IMR-90 (cell line): ENCODE measurements around the gene AHR. TPM values are rescaled to one million over a fixed set of nuclear protein-coding genes. Genes with fewer than 3 reads are reported as not detected.

Experiments
- ATAC-seq: fragments of 200-7000 bp; cut with Tn5 transposase; 2 replicates; pipeline ENCODE4 v1.9.1; 2020; ENCODE audit warnings: low read depth, mild to moderate bottlenecking, moderate library complexity
- BruUV-seq: library from RNA; stranded (reverse); fragments of 400-500 nt; replicated peaks from 2 replicates; lab custom pipeline; 2021; lab: Mats Ljungman, UMichigan
- CTCF ChIA-PET: fragments of 300-600 bp; formaldehyde crosslinking; extraction: SDS; loops from one replicate; lab custom pipeline; 2021; ENCODE audit warnings: antibody characterized with exemption; lab: Yijun Ruan, JAX
- POLR2A ChIA-PET: fragments of 300-600 bp; sonication (Branson Sonifier 250); formaldehyde crosslinking; loops from one replicate; lab custom pipeline; 2022; ENCODE audit warnings: antibody characterized with exemption; ENCODE audit not compliant: unreplicated experiment; lab: Charles Lee
- DNase-seq: peaks from one replicate; pipeline ENCODE4 v3.0.0; 2013
- H2AFZ ChIP-seq: replicated peaks from 2 replicates; pipeline ENCODE3; 2013; ENCODE audit warnings: low read length, mild to moderate bottlenecking; ENCODE audit not compliant: poor library complexity
- H2AK5ac ChIP-seq: 2 replicates; pipeline ENCODE4 v1.6.1; 2013; ENCODE audit warnings: low read depth, low read length, inconsistent platforms
- H2AK9ac ChIP-seq: replicated peaks from 2 replicates; pipeline ENCODE3; 2013; ENCODE audit warnings: mild to moderate bottlenecking, low read depth, low read length, moderate library complexity; ENCODE audit not compliant: poor library complexity
- H2BK120ac ChIP-seq: 2 replicates; pipeline ENCODE4 v1.6.1; 2013; ENCODE audit warnings: low read depth, low read length, inconsistent platforms
- H2BK15ac ChIP-seq: 3 replicates; pipeline ENCODE4 v1.6.1; 2013; ENCODE audit warnings: low read depth, low read length, inconsistent platforms
- H2BK20ac ChIP-seq: 2 replicates; pipeline ENCODE4 v1.6.1; 2013; ENCODE audit warnings: low read depth, mild to moderate bottlenecking, inconsistent platforms, low read length, moderate library complexity
- H2BK5ac ChIP-seq: 2 replicates; pipeline ENCODE4 v1.6.1; 2013; ENCODE audit warnings: mild to moderate bottlenecking, low read depth, low read length, inconsistent platforms; ENCODE audit not compliant: poor library complexity, severe bottlenecking
- H3K14ac ChIP-seq: replicated peaks from 2 replicates; pipeline ENCODE4 v1.6.1; 2013; ENCODE audit warnings: low read depth, low read length, inconsistent platforms
- H3K18ac ChIP-seq: 2 replicates; pipeline ENCODE4 v1.6.1; 2013; ENCODE audit warnings: low read depth, low read length, control low read depth
- H3K23ac ChIP-seq: 2 replicates; pipeline ENCODE4 v1.6.1; 2013; ENCODE audit warnings: low read depth, low read length, inconsistent platforms
- H3K27ac ChIP-seq: 2 replicates; pipeline ENCODE4 v1.5.1; 2013; ENCODE audit warnings: mild to moderate bottlenecking, control low read depth, low read length; ENCODE audit not compliant: insufficient read depth
- H3K27me3 ChIP-seq: 2 replicates; pipeline ENCODE4 v1.6.1; 2013; ENCODE audit warnings: low read length; ENCODE audit not compliant: control insufficient read depth, insufficient read depth
- H3K36me3 ChIP-seq: 2 replicates; pipeline ENCODE4 v1.6.1; 2013; ENCODE audit warnings: low read length, mixed read lengths; ENCODE audit not compliant: control insufficient read depth, insufficient read depth
- H3K4ac ChIP-seq: 2 replicates; pipeline ENCODE4 v1.6.1; 2013; ENCODE audit warnings: low read depth, low read length, inconsistent platforms
- H3K4me1 ChIP-seq: 2 replicates; pipeline ENCODE4 v1.6.1; 2013; ENCODE audit warnings: low read length, mixed read lengths; ENCODE audit not compliant: control insufficient read depth, insufficient read depth
- H3K4me2 ChIP-seq: 2 replicates; pipeline ENCODE4 v1.6.1; 2013; ENCODE audit warnings: low read depth, mild to moderate bottlenecking, control low read depth, low read length, moderate library complexity
- H3K4me3 ChIP-seq: 2 replicates; pipeline ENCODE4 v1.5.1; 2013; ENCODE audit warnings: low read depth, mild to moderate bottlenecking, control low read depth, low read length, moderate library complexity; ENCODE audit not compliant: insufficient read depth
- H3K56ac ChIP-seq: 2 replicates; pipeline ENCODE4 v1.6.1; 2013; ENCODE audit warnings: low read length, inconsistent platforms; ENCODE audit not compliant: insufficient read depth; ENCODE audit errors: extremely low read depth
- H3K79me1 ChIP-seq, 2 experiments: 2 replicates each; pipeline ENCODE4 v1.6.1; 2013; ENCODE audit warnings: low read length in 2 of 2, inconsistent platforms in 1 of 2, low read depth in 1 of 2
- H3K9ac ChIP-seq: 2 replicates; pipeline ENCODE4 v1.6.1; 2013; ENCODE audit warnings: low read depth, low read length, control low read depth
- H3K9me1 ChIP-seq: 2 replicates; pipeline ENCODE4 v1.6.1; 2013; ENCODE audit warnings: low read length, inconsistent platforms; ENCODE audit not compliant: insufficient read depth
- H3K9me3 ChIP-seq: 2 replicates; pipeline ENCODE4 v1.6.1; 2013; ENCODE audit warnings: low read length; ENCODE audit not compliant: control insufficient read depth, insufficient read depth
- H4K20me1 ChIP-seq: 2 replicates; pipeline ENCODE4 v1.6.1; 2013; ENCODE audit warnings: low read length, inconsistent platforms; ENCODE audit not compliant: insufficient read depth
- H4K5ac ChIP-seq: 2 replicates; pipeline ENCODE4 v1.6.1; 2013; ENCODE audit warnings: mild to moderate bottlenecking, low read depth, low read length, control low read depth
- H4K8ac ChIP-seq, 2 experiments: 2 replicates each; pipeline ENCODE4 v1.6.1; 2013; ENCODE audit warnings: low read depth in 2 of 2, low read length in 2 of 2, control low read depth in 1 of 2, inconsistent platforms in 1 of 2
- H4K91ac ChIP-seq: 2 replicates; pipeline ENCODE4 v1.6.1; 2013; ENCODE audit warnings: low read depth, low read length, inconsistent platforms; ENCODE audit not compliant: insufficient read depth
- BHLHE40 ChIP-seq: fragments of 150-350 bp; IDR thresholded peaks from 2 replicates; pipeline ENCODE4 v1.6.1; 2016; ENCODE audit warnings: mild to moderate bottlenecking, low read depth, low read length
- CEBPB ChIP-seq: IDR thresholded peaks from 2 replicates; pipeline ENCODE4 v1.6.1; 2012; ENCODE audit warnings: low read depth, low read length, improper control_type of control experiment
- CHD1 ChIP-seq: IDR thresholded peaks from 2 replicates; pipeline ENCODE4 v1.6.1; 2012; ENCODE audit warnings: low read depth, low read length, improper control_type of control experiment
- FOS ChIP-seq: fragments of 150-350 bp; IDR thresholded peaks from 2 replicates; pipeline ENCODE4 v1.6.1; 2016; ENCODE audit warnings: low read depth, low read length
- MAFK ChIP-seq: IDR thresholded peaks from 2 replicates; pipeline ENCODE4 v1.6.1; 2012; ENCODE audit warnings: low read depth, low read length, improper control_type of control experiment
- MAZ ChIP-seq: IDR thresholded peaks from 2 replicates; pipeline ENCODE4 v1.6.1; 2012; ENCODE audit warnings: low read depth, mild to moderate bottlenecking, low read length, improper control_type of control experiment, moderate library complexity, borderline replicate concordance
- MXI1 ChIP-seq: IDR thresholded peaks from 2 replicates; pipeline ENCODE4 v1.6.1; 2012; ENCODE audit warnings: low read depth, mild to moderate bottlenecking, low read length, moderate library complexity, borderline replicate concordance
- NFE2L2 ChIP-seq: fragments of 150-350 bp; IDR thresholded peaks from 2 replicates; pipeline ENCODE4 v1.6.1; 2016; ENCODE audit warnings: low read depth, mild to moderate bottlenecking, low read length
- POLR2A ChIP-seq: IDR thresholded peaks from 2 replicates; pipeline ENCODE4 v1.6.1; 2012; ENCODE audit warnings: mild to moderate bottlenecking, low read depth, low read length
- RAD21 ChIP-seq: IDR thresholded peaks from 2 replicates; pipeline ENCODE4 v1.6.1; 2012; ENCODE audit warnings: low read length, improper control_type of control experiment
- RCOR1 ChIP-seq: IDR thresholded peaks from 2 replicates; pipeline ENCODE4 v1.6.1; 2012; ENCODE audit warnings: mild to moderate bottlenecking, low read length, improper control_type of control experiment; ENCODE audit not compliant: insufficient replicate concordance
- RFX5 ChIP-seq: IDR thresholded peaks from 2 replicates; pipeline ENCODE4 v1.8.0; 2012; ENCODE audit warnings: low read depth, mild to moderate bottlenecking, low read length, moderate library complexity
- SMC3 ChIP-seq: fragments of 150-350 bp; IDR thresholded peaks from 2 replicates; pipeline ENCODE4 v1.6.1; 2016; ENCODE audit warnings: low read depth, mild to moderate bottlenecking, antibody characterized with exemption, low read length, moderate library complexity
- WGBS, 2 experiments: methylation state at CpG; one replicate each; pipeline versions ENCODE4 v1.1.5 to v1.1.7; 2013; ENCODE audit warnings: missing lambda C conversion rate in 2 of 2; ENCODE audit not compliant: insufficient read length in 1 of 2; ENCODE audit errors: extremely low coverage in 2 of 2; 5-methylcytosine and 5-hydroxymethylcytosine counted together
- dilution Hi-C: fragments of 300-500 bp; cut with HindIII; formaldehyde crosslinking; loops from one replicate; pipeline ENCODE4 v1.14.3; 2018; ENCODE audit warnings: low sequenced_read_pairs; ENCODE audit not compliant: unreplicated experiment
- in situ Hi-C: fragments of 300-500 bp; cut with MboI; formaldehyde crosslinking; loops from 3 replicates; pipeline ENCODE4 v1.14.3; 2019; ENCODE audit warnings: low sequenced_read_pairs, inconsistent platforms, mixed read lengths
- intact Hi-C: fragments of 100-400 bp; cut with micrococcal nuclease; formaldehyde crosslinking; loops from 2 replicates; pipeline ENCODE4 v1.10.0; 2022
- polyA plus RNA-seq, 3 experiments: library from polyadenylated mRNA; depleted of rRNA; stranded (reverse); fragments of >200 nt; gene quantifications; 2 replicates each; pipeline ENCODE4 v1.2.3, GENCODE V29; 2012; ENCODE audit warnings: low replicate concordance in 1 of 3
- total RNA-seq: library from RNA; depleted of rRNA; stranded (reverse); fragments of >200 nt; gene quantifications from 2 replicates; pipeline ENCODE4 v1.2.3, GENCODE V29; 2012
- TF ChIP-seq, protein P1 (sequence below): fragments of 150-350 bp; IDR thresholded peaks from 2 replicates; pipeline ENCODE4 v1.6.1; 2016; ENCODE audit warnings: low read depth, mild to moderate bottlenecking, low read length, moderate library complexity, borderline replicate concordance
- TF ChIP-seq, protein P2 (sequence below): conservative IDR thresholded peaks from 2 replicates; pipeline ENCODE4 v1.5.1; 2012; ENCODE audit warnings: mild to moderate bottlenecking, low read depth, low read length, improper control_type of control experiment
- TF ChIP-seq, protein P3 (sequence below): fragments of 150-350 bp; IDR thresholded peaks from 2 replicates; pipeline ENCODE4 v1.6.1; 2017; ENCODE audit warnings: mild to moderate bottlenecking, antibody characterized with exemption, low read length, low read depth

AHR gene
- total and polyA plus RNA-seq, 2 of the 4 experiments (the other 2 are of a cell fraction): 6.9 to 55.2 TPM

DNA sequence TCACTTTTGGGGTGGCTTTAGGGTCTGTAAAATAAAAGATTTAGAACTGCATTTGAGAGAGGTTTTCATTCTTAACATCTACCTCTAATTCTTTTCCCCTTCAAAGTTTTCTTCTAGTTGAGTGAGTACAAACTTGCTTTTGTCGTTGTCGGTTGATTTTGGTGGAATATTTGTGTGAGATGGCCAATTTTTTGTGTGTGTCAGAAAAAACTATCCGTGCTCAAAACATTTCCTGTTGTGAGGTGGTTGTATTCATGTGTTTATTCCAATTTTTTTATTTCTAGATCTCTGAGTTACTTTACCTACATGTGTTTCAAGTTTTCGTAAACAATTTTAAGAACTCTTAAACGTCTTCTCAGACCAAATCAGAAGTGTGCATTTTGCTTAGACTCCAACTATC is 1.6 kb downstream of the AHR start:
- BruUV-seq: TSS peak; percentile 68
- ATAC-seq (no peak), DNase-seq (no peak)
- WGBS, 2 experiments: no CpG with 5 or more reads among the region's 5 CpGs
- H2BK5ac ChIP-seq: peak overlapping the region; percentile 75
- no peak overlapping the region for H4K5ac ChIP-seq
- H3K14ac ChIP-seq: peak overlapping the region; percentile 84; the same call in 1 of the 2 replicates
- H3K36me3 ChIP-seq: no peaks in the 10 kb centered on the region
- H3K27me3 ChIP-seq: no peaks in the 10 kb centered on the region
- H2AK9ac ChIP-seq: no peak overlapping the region
- dilution Hi-C loops: no loop called here
- H3K9me3 ChIP-seq: no peaks in the 10 kb centered on the region
- H3K4me1 ChIP-seq: peaks cover 6% of the 10 kb centered on the region; the same call in 1 of the 2 replicates
- H3K27ac ChIP-seq: peak overlapping the region; percentile 77
- H3K4me3 ChIP-seq: peak overlapping the region; percentile 98
- peak overlapping the region; percentile 49; the same call in 1 of the 3 replicates for H2BK15ac ChIP-seq
- H3K9me1 ChIP-seq: no peaks in the 10 kb centered on the region
- peaks cover 0 to 27% of the 10 kb centered on the region in 2 experiments; a peak in 2 of 4 replicates for H3K79me1 ChIP-seq
- H2AFZ ChIP-seq: no peak overlapping the region
- peak overlapping the region; percentile 64; the same call in 1 of the 2 replicates for H3K56ac ChIP-seq
- H2AK5ac ChIP-seq: no peak overlapping the region
- peak overlapping the region; percentile 50; the same call in 1 of the 2 replicates for H2BK120ac ChIP-seq
- peak overlapping the region; percentile 73 for H3K9ac ChIP-seq
- POLR2A ChIA-PET: no interaction called here
- H3K4me2 ChIP-seq: peak overlapping the region; percentile 90
- peak overlapping the region; percentile 88 for H3K23ac ChIP-seq
- H3K18ac ChIP-seq: peak overlapping the region; percentile 22; the same call in 1 of the 2 replicates
- in situ Hi-C loops: loop anchor here (5.0 to 10.0 kb wide), 2 partner anchors 318 to 345 kb away; no protein-coding TSS in a partner anchor
- peaks cover 4% of the 10 kb centered on the region; the same call in 1 of the 2 replicates for H4K20me1 ChIP-seq
- H4K91ac ChIP-seq: no peak overlapping the region
- intact Hi-C loops: loop anchor here (2.0 kb wide), 2 partner anchors 309 to 373 kb away; no protein-coding TSS in a partner anchor
- no peak overlapping the region for H4K8ac ChIP-seq
- H2BK20ac ChIP-seq: no peak overlapping the region
- no peak for TF ChIP-seq SMC3
- TF ChIP-seq BHLHE40: no peak
- TF ChIP-seq, protein P1, sequence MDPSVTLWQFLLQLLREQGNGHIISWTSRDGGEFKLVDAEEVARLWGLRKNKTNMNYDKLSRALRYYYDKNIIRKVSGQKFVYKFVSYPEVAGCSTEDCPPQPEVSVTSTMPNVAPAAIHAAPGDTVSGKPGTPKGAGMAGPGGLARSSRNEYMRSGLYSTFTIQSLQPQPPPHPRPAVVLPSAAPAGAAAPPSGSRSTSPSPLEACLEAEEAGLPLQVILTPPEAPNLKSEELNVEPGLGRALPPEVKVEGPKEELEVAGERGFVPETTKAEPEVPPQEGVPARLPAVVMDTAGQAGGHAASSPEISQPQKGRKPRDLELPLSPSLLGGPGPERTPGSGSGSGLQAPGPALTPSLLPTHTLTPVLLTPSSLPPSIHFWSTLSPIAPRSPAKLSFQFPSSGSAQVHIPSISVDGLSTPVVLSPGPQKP: no peak
- no peak for TF ChIP-seq FOS
- no peak for TF ChIP-seq MXI1
- no peak for TF ChIP-seq RFX5
- no peak for TF ChIP-seq MAFK
- no peak for TF ChIP-seq MAZ
- no peak for TF ChIP-seq CEBPB
- no peak for TF ChIP-seq RAD21
- TF ChIP-seq RCOR1: no peak
- TF ChIP-seq, protein P2, sequence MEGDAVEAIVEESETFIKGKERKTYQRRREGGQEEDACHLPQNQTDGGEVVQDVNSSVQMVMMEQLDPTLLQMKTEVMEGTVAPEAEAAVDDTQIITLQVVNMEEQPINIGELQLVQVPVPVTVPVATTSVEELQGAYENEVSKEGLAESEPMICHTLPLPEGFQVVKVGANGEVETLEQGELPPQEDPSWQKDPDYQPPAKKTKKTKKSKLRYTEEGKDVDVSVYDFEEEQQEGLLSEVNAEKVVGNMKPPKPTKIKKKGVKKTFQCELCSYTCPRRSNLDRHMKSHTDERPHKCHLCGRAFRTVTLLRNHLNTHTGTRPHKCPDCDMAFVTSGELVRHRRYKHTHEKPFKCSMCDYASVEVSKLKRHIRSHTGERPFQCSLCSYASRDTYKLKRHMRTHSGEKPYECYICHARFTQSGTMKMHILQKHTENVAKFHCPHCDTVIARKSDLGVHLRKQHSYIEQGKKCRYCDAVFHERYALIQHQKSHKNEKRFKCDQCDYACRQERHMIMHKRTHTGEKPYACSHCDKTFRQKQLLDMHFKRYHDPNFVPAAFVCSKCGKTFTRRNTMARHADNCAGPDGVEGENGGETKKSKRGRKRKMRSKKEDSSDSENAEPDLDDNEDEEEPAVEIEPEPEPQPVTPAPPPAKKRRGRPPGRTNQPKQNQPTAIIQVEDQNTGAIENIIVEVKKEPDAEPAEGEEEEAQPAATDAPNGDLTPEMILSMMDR: no peak
- no peak for TF ChIP-seq NFE2L2
- TF ChIP-seq, protein P3, sequence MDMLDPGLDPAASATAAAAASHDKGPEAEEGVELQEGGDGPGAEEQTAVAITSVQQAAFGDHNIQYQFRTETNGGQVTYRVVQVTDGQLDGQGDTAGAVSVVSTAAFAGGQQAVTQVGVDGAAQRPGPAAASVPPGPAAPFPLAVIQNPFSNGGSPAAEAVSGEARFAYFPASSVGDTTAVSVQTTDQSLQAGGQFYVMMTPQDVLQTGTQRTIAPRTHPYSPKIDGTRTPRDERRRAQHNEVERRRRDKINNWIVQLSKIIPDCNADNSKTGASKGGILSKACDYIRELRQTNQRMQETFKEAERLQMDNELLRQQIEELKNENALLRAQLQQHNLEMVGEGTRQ: no peak
- TF ChIP-seq CHD1: no peak
- no peak for TF ChIP-seq POLR2A
- no peak overlapping the region; the same call in 1 of the 2 replicates for H3K4ac ChIP-seq
- CTCF ChIA-PET: interaction anchor here (0.8 kb wide), 1 partner anchor 347 kb away, joined by 3 read pairs; no protein-coding TSS in a partner anchor
